GM13977 (cell line): ENCODE data around the gene SMIM35.

Experiments used
- DNase-seq: peaks from one replicate; pipeline ENCODE4 v3.0.0; 2012; ENCODE audit warnings: low spot score
- in situ Hi-C: fragments of 300-500 bp; cut with MboI; formaldehyde crosslinking; loops from one replicate; pipeline ENCODE4 v1.12.0; 2022; ENCODE audit warnings: low sequenced_read_pairs, low pct_unique_long_range_greater_than_20kb, mixed read lengths, inconsistent platforms; ENCODE audit not compliant: unreplicated experiment
- TF ChIP-seq, protein P1 (sequence below): IDR thresholded peaks from 2 replicates; pipeline ENCODE4 v1.5.1; 2012; ENCODE audit warnings: mild to moderate bottlenecking, control low read depth; ENCODE audit not compliant: insufficient read depth; ENCODE audit errors: extremely low read depth, missing control alignments

SMIM35 gene

DNA sequence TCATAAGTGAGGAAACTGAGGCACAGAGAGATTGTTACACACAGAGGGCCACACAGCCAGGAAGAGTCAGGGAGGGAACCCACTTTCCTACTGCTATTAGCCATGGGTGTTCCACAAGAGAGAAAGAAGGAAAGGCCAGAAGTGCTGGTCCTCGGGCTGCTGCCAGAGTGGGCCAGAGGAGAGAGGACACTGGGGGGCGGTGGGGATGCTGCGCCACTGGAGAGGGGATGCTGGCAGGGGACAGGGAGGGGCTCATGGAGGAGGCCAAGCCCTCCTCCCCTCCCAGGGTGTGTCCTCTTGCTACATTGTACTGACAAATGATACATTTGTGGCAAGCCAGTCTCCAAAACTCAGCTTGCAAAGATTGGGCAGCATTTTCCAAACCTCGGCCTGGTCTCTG is 90.7 kb downstream of the SMIM35 start:
- TF ChIP-seq, protein P1, sequence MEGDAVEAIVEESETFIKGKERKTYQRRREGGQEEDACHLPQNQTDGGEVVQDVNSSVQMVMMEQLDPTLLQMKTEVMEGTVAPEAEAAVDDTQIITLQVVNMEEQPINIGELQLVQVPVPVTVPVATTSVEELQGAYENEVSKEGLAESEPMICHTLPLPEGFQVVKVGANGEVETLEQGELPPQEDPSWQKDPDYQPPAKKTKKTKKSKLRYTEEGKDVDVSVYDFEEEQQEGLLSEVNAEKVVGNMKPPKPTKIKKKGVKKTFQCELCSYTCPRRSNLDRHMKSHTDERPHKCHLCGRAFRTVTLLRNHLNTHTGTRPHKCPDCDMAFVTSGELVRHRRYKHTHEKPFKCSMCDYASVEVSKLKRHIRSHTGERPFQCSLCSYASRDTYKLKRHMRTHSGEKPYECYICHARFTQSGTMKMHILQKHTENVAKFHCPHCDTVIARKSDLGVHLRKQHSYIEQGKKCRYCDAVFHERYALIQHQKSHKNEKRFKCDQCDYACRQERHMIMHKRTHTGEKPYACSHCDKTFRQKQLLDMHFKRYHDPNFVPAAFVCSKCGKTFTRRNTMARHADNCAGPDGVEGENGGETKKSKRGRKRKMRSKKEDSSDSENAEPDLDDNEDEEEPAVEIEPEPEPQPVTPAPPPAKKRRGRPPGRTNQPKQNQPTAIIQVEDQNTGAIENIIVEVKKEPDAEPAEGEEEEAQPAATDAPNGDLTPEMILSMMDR: no peak
- in situ Hi-C loops: no loop called here

DNA sequence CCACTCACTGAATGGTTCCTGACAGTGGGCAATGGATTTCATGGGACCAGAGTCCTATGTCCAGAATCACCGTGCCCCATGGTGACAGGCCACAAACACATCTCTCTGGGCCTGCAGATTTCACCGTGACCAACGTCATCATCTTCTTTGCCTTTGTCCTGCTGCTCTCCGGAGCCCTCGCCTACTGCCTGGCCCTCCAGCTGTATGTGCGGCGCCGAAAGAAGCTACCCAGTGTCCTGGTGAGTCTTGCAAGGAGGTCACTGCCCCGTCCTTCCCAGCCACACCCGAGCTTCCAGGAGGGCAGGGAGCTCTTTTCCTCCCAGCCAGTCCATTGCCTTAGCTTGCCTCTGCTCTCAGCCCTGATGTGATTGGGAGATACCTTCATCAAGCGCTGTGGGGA is 91.3 kb downstream of the SMIM35 start:
- no peak for DNase-seq
- in situ Hi-C loops: no loop called here
- TF ChIP-seq, protein P1: no peak

More for the DNA sequence above, 90.7 kb downstream of the SMIM35 start:
- DNase-seq: no peak

DNA sequence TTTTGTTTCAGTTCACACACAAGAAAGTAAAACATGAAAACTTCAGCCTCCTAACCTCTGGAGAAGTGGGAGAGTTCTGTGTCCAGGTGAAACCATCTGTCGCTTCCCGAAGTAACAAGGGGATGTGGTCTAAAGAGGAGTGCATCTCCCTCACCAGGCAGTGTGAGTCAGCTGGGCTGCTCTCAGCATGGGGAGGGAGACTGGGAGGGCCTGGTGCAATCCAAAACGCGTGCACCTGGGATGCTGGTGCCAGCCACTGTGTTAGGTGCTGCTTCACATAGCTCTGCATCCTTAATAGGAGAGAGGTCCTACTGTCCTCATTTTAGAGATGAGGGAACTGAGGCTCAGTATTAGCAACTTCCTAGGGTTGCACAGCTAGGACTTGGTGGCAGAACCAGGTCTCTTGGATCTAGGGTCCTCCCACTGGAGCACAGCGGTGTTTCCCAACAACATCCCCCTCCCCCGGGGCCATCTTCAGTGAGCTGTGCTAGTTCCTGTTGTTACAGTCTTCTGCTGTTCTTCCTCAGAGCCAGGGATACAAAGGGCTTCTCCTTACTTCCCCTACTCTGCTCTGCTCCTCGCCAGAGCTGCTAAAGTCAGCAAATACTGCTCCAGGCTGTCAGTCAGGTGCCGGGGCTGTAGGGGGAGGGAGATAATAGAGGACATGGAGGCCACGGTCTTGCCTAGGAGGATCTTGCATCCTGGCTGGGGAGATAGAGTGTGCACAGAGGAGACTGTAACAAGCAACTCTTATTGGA is 92.6 kb downstream of the SMIM35 start:
- in situ Hi-C loops: no loop called here
- TF ChIP-seq, protein P1: no peak
- DNase-seq: no peak

DNA sequence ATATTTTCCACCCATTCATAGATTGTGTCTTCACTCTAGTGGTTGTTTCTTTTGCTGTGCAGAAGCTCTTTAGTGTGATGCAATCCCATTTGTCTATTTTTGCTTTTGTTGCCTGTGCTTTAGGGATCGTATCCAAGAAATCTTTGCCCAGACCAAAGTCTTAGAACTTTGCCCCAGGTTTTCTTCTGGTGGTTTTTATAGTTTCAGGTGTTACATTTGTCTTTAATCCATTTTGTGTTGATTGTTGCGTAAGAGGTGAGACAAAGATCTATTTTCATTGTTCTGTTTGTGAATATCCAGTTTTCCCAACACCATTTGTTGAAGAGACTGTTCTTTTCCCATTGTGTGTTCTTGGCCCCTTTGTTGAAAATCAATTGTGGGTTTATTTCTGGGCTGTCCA is 94.1 kb downstream of the SMIM35 start:
- in situ Hi-C loops: no loop called here
- TF ChIP-seq, protein P1: no peak
- no peak for DNase-seq

DNA sequence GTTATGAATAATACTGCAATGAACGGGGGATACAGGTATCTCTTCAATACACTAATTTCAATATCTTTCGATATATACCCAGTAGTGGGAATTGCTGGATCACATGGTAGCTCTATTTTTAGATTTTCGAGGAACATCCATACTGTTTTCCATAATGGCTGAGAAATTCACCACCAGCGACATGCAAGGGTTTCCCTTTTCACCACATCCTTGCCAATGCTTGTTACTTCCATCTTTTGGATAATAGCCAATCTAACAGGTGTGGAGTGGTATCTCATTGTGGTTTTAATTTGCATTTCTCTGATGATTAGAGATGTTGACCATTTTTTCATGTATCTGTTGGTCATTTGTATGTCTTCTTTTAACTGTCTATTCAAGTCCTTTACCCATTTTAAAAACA is 94.6 kb downstream of the SMIM35 start:
- TF ChIP-seq, protein P1: no peak
- in situ Hi-C loops: no loop called here
- DNase-seq: no peak

DNA sequence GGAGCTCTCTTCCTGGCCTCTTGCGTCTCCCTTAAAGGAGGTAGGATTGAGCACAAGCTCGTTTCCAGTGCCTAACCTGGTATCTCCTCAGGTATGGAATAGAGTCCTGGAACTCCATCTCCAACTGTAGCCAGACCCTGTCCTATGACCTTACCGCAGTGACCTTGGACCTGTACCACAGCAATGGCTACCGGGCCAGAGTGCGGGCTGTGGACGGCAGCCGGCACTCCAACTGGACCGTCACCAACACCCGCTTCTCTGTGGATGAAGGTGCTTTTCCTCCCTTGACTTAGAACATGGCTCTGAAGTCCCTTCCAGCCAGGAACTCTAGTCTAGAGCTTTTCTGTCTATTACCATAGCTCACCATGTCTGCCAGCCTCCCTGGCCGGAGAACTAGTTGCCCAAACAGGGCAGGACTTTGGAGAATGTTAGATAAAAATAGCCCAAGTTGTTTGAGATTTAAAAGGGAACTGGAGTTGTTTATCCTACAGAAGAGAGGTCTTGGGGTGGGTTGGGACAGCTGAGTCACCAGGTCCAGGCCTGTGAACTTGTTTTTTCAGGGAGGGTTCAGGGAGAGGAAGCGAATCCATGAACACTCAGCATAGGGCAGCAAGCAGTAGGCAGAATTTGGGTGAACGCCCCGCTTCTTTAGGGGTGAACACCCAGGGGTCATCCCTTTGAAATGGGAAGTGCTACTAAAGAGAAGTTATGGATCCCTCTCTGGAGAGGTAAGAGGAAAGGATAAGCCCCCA is 97.2 kb downstream of the SMIM35 start:
- TF ChIP-seq, protein P1: no peak
- no peak for DNase-seq
- in situ Hi-C loops: no loop called here
